GM23248 (cell line): ENCODE results near the gene ABCA3. TPM values are rescaled to one million over a fixed set of nuclear protein-coding genes. Genes with fewer than 3 reads are reported as not detected.

Experiments used
- DNase-seq: peaks from one replicate; pipeline ENCODE4 v3.0.0-alpha.2; 2015
- H2AFZ ChIP-seq: fragments of 200-600 bp; sonication (generic); 2 replicates; pipeline ENCODE4 v1.6.1; 2016; ENCODE audit warnings: antibody characterized with exemption
- H3F3A ChIP-seq: fragments of 200-600 bp; sonication (generic); 2 replicates; pipeline ENCODE4 v1.6.1; 2016; ENCODE audit warnings: mild to moderate bottlenecking, antibody characterized with exemption, mixed run types; ENCODE audit not compliant: insufficient read depth
- H3K27ac ChIP-seq: fragments of 200-600 bp; sonication (generic); 2 replicates; pipeline ENCODE4 v1.5.1; 2016; ENCODE audit warnings: mild to moderate bottlenecking
- H3K27me3 ChIP-seq: fragments of 200-600 bp; sonication (generic); replicated peaks from 2 replicates; pipeline ENCODE4 v1.6.1; 2016; ENCODE audit warnings: mild to moderate bottlenecking; ENCODE audit not compliant: insufficient read depth
- H3K36me3 ChIP-seq: fragments of 200-600 bp; sonication (generic); 2 replicates; pipeline ENCODE4 v1.6.1; 2016; ENCODE audit warnings: low read depth, mild to moderate bottlenecking
- H3K4me1 ChIP-seq: fragments of 200-600 bp; sonication (generic); 2 replicates; pipeline ENCODE4 v1.6.1; 2016; ENCODE audit warnings: mild to moderate bottlenecking; ENCODE audit not compliant: insufficient read depth
- H3K4me2 ChIP-seq: fragments of 200-600 bp; sonication (generic); one replicate; pipeline ENCODE4 v1.6.1; 2016; ENCODE audit warnings: mild to moderate bottlenecking; ENCODE audit not compliant: unreplicated experiment
- H3K4me3 ChIP-seq: fragments of 200-600 bp; sonication (generic); 2 replicates; pipeline ENCODE4 v1.5.1; 2016; ENCODE audit warnings: mild to moderate bottlenecking
- H3K79me2 ChIP-seq: fragments of 200-600 bp; sonication (generic); 2 replicates; pipeline ENCODE4 v1.6.1; 2016; ENCODE audit warnings: mild to moderate bottlenecking; ENCODE audit not compliant: insufficient read depth
- H3K9ac ChIP-seq: fragments of 200-600 bp; sonication (generic); 2 replicates; pipeline ENCODE4 v1.6.1; 2016; ENCODE audit warnings: mild to moderate bottlenecking
- H3K9me2 ChIP-seq: fragments of 200-600 bp; sonication (generic); 2 replicates; pipeline ENCODE4 v1.6.1; 2016; ENCODE audit warnings: mixed run types, mild to moderate bottlenecking, moderate library complexity; ENCODE audit not compliant: insufficient read depth
- H3K9me3 ChIP-seq: fragments of 200-600 bp; sonication (generic); one replicate; pipeline ENCODE4 v1.6.1; 2017; ENCODE audit warnings: low read depth
- H4K20me1 ChIP-seq: fragments of 200-600 bp; sonication (generic); 2 replicates; pipeline ENCODE4 v1.6.0; 2016; ENCODE audit not compliant: insufficient read depth
- EZH2 ChIP-seq: fragments of 200-600 bp; sonication (generic); IDR thresholded peaks from 2 replicates; pipeline ENCODE4 v1.6.1; 2018; ENCODE audit warnings: antibody characterized with exemption, mild to moderate bottlenecking; ENCODE audit not compliant: insufficient read depth, poor library complexity, severe bottlenecking
- EZH2phosphoT487 ChIP-seq: fragments of 200-600 bp; sonication (generic); IDR thresholded peaks from 2 replicates; pipeline ENCODE4 v1.6.1; 2018; ENCODE audit warnings: antibody characterized with exemption, moderate library complexity, mild to moderate bottlenecking, low read depth; ENCODE audit not compliant: insufficient read depth
- WGBS, 2 experiments: methylation state at CpG; one replicate each; pipeline ENCODE4 v1.1.6; 2015 to 2017; ENCODE audit warnings: low lambda C conversion rate in 2 of 2, low coverage in 1 of 2; ENCODE audit errors: missing lambda C conversion rate in 2 of 2; 5-methylcytosine and 5-hydroxymethylcytosine counted together
- in situ Hi-C: fragments of 300-500 bp; cut with MboI; formaldehyde crosslinking; loops from 2 replicates; pipeline ENCODE4 v1.15.0; 2020
- polyA plus RNA-seq: library from polyadenylated mRNA; unstranded; fragments of >200 nt; fragmentation: Nextera tagmentation; extraction: Ambion mirVana; gene quantifications from 2 replicates; pipeline ENCODE4 v1.2.1, GENCODE V29; 2016
- total RNA-seq: library from RNA; depleted of rRNA; stranded (reverse); fragments of >200 nt; shearing (Covaris generic); gene quantifications from 2 replicates; pipeline ENCODE4 v1.2.3, GENCODE V29; 2014

The ABCA3 gene
- total and polyA plus RNA-seq, 2 experiments from 2014 or later = 0.64 to 0.76 TPM

- Histone ChIP-seq H3K36me3 (no peaks in the 10 kb centered on the region), H3K79me2 (no peaks in the 10 kb centered on the region), H3K27ac (no peak overlapping the region), H4K20me1 (no peaks in the 10 kb centered on the region), H3F3A (no peaks in the 10 kb centered on the region), H3K9me2 (no peaks in the 10 kb centered on the region), H2AFZ (no peak overlapping the region), H3K9ac (no peak overlapping the region), H3K27me3 (no peaks in the 10 kb centered on the region), H3K4me2 (no peak overlapping the region), H3K9me3 (no peaks in the 10 kb centered on the region), H3K4me1 (peaks cover 7% of the 10 kb centered on the region), H3K4me3 (no peak overlapping the region)
- WGBS, 2 experiments = 78 to 79% methylated on average over 4 of the region's 4 CpGs
- in situ Hi-C loops = no loop called here
- no peak for DNase-seq
- TF ChIP-seq EZH2phosphoT487 (no peak), EZH2 (no peak)
Measured at GRCh38 chr16:2373176-2373575, 32.6 kb upstream of the ABCA3 start.

GRCh38 chr16:2372684-2373083 is 32.2 kb upstream of the ABCA3 start:
- Histone ChIP-seq H3K27me3 (no peaks in the 10 kb centered on the region), H3K79me2 (no peaks in the 10 kb centered on the region), H3K9ac (no peak overlapping the region), H3F3A (no peaks in the 10 kb centered on the region), H3K36me3 (no peaks in the 10 kb centered on the region), H3K4me3 (no peak overlapping the region), H3K4me2 (no peak overlapping the region), H3K9me3 (no peaks in the 10 kb centered on the region), H3K4me1 (peaks cover 7% of the 10 kb centered on the region), H3K9me2 (no peaks in the 10 kb centered on the region), H2AFZ (no peak overlapping the region), H4K20me1 (no peaks in the 10 kb centered on the region), H3K27ac (no peak overlapping the region)
- DNase-seq = no peak
- no peak for TF ChIP-seq EZH2
- no peak for TF ChIP-seq EZH2phosphoT487
- in situ Hi-C loops = no loop called here
- WGBS, 2 experiments = 72 to 74% methylated on average over 4 of the region's 4 CpGs

- no peak overlapping the region for H3K4me3 ChIP-seq
- no peak overlapping the region for H3K27ac ChIP-seq
- no peak overlapping the region for H3K9ac ChIP-seq
- 90 to 91% methylated on average over 2 of the region's 2 CpGs for WGBS, 2 experiments
- no peak overlapping the region for H2AFZ ChIP-seq
- H3K4me1 ChIP-seq = peaks cover 12% of the 10 kb centered on the region
- no peaks in the 10 kb centered on the region for H3K27me3 ChIP-seq
- no peaks in the 10 kb centered on the region for H3K79me2 ChIP-seq
- peaks cover 9% of the 10 kb centered on the region for H3F3A ChIP-seq
- DNase-seq = no peak
- no peak overlapping the region for H3K4me2 ChIP-seq
- in situ Hi-C loops = no loop called here
- H4K20me1 ChIP-seq = no peaks in the 10 kb centered on the region
- TF ChIP-seq EZH2phosphoT487 (no peak), EZH2 (no peak)
- H3K36me3 ChIP-seq = no peaks in the 10 kb centered on the region
- no peaks in the 10 kb centered on the region for H3K9me3 ChIP-seq
- no peaks in the 10 kb centered on the region for H3K9me2 ChIP-seq
Measured at GRCh38 chr16:2371421-2371820, 30.9 kb upstream of the ABCA3 start.

GRCh38 chr16:2370721-2371120 is 30.2 kb upstream of the ABCA3 start:
- H3K27ac ChIP-seq = no peak overlapping the region
- H3K4me1 ChIP-seq = peaks cover 19% of the 10 kb centered on the region
- TF ChIP-seq EZH2phosphoT487 = no peak
- TF ChIP-seq EZH2 = no peak
- H2AFZ ChIP-seq = no peak overlapping the region
- H3F3A ChIP-seq = peaks cover 14% of the 10 kb centered on the region
- no peaks in the 10 kb centered on the region for H3K79me2 ChIP-seq
- H3K36me3 ChIP-seq = no peaks in the 10 kb centered on the region
- in situ Hi-C loops = no loop called here
- H3K4me2 ChIP-seq = no peak overlapping the region
- DNase-seq = no peak
- no peaks in the 10 kb centered on the region for H3K9me3 ChIP-seq
- H3K27me3 ChIP-seq = no peaks in the 10 kb centered on the region
- no peaks in the 10 kb centered on the region for H4K20me1 ChIP-seq
- no peak overlapping the region for H3K4me3 ChIP-seq
- no peaks in the 10 kb centered on the region for H3K9me2 ChIP-seq
- no peak overlapping the region for H3K9ac ChIP-seq

- H3K9ac ChIP-seq = no peak overlapping the region
- no peaks in the 10 kb centered on the region for H3K9me3 ChIP-seq
- no peak for DNase-seq
- H4K20me1 ChIP-seq = no peaks in the 10 kb centered on the region
- no peaks in the 10 kb centered on the region for H3K27me3 ChIP-seq
- H3K4me1 ChIP-seq = peaks cover 22% of the 10 kb centered on the region
- no peaks in the 10 kb centered on the region for H3K36me3 ChIP-seq
- TF ChIP-seq EZH2phosphoT487 (no peak), EZH2 (no peak)
- H2AFZ ChIP-seq = no peak overlapping the region
- H3K4me2 ChIP-seq = peak overlapping the region; percentile 61
- in situ Hi-C loops = no loop called here
- H3F3A ChIP-seq = peaks cover 23% of the 10 kb centered on the region
- 81 to 82% methylated on average over 13 of the region's 13 CpGs for whole genome bisulfite sequencing, 2 experiments
- H3K79me2 ChIP-seq = no peaks in the 10 kb centered on the region
- H3K9me2 ChIP-seq = no peaks in the 10 kb centered on the region
- peak overlapping the region; percentile 59 for H3K27ac ChIP-seq
- H3K4me3 ChIP-seq = no peak overlapping the region
Measured at GRCh38 chr16:2366660-2367309, 26.3 kb upstream of the ABCA3 start.
